Measurements from ENCODE around the gene VSNL1. TPM values are rescaled to one million over a fixed set of nuclear protein-coding genes. Genes with fewer than 3 reads are reported as not detected.

VSNL1 gene
- total RNA-seq, 1 experiment from 2014 or later = 9.9 TPM

DNA sequence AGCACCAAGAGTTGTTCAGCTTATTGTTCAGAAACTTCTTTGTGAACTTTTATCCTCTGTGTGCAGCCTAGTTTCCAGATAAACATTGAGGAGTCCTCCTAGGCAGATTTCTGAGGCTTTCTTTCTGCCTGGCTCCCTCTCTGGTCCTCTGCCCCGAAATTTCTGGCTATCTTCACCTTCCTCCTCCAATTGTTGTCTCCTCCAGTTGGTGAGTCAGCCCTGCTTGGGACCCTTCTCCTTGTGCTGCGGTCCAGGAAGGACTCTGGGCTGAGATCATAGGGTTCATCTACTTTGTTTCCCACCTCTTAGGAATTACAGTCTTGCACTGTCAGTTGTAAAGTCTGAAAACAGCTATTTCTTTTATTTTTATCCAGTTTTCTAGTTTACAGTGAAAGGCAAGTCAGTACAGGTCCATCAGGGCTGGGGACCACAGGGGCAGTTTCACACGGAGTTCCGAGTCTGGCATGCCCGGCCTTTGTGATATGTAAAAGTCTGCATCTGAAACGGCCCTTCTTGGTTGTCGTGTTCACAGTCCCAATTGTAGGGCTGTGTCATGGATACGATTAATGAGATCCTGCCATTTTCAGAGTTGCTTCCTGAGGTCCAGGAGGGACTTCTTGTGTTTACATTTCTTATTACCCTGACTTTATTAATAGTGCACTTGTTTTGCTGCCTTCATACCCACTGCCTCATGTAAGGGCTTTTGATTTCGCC, 112.3 kb downstream of the VSNL1 start:
- Histone ChIP-seq H4K91ac (ENCODE audit: insufficient read length, low read depth, low read length) (no peak overlapping the region), H3K4ac (ENCODE audit: low read depth, low read length) (no peak overlapping the region), H2BK5ac (ENCODE audit: insufficient read length, low read length) (no peak overlapping the region), H2BK12ac (ENCODE audit: insufficient read length, low read depth, low read length) (no peak overlapping the region), H3K23ac (ENCODE audit: insufficient read length, low read depth, low read length) (no peak overlapping the region), H4K5ac (ENCODE audit: insufficient read length, low read depth, low read length) (no peak overlapping the region), H3K9ac (ENCODE audit: extremely low read depth, insufficient read length, low read length) (no peak overlapping the region), H3K27me3 (ENCODE audit: insufficient read depth, low read length) (no peaks in the 10 kb centered on the region), H3K18ac (ENCODE audit: insufficient read length, low read depth, low read length) (no peak overlapping the region), H3K4me2 (ENCODE audit: insufficient read depth, insufficient read length, low read length) (no peak overlapping the region), H3K27ac (ENCODE audit: insufficient read length, low read depth, low read length) (no peak overlapping the region), H3K56ac (ENCODE audit: insufficient read length, low read depth, low read length) (no peak overlapping the region), H3K14ac (ENCODE audit: insufficient read depth, low read length) (no peak overlapping the region), H3K9me3 (ENCODE audit: control insufficient read depth, low read depth, low read length) (no peaks in the 10 kb centered on the region), H2AFZ (ENCODE audit: low read length) (no peak overlapping the region), H2AK5ac (ENCODE audit: insufficient read length, low read length) (no peak overlapping the region), H3K79me2 (ENCODE audit: insufficient read depth, low read length) (no peaks in the 10 kb centered on the region), H4K8ac (replicated peaks; ENCODE audit: insufficient read length, low read depth, low read length) (no peak overlapping the region), H3K23me2 (ENCODE audit: insufficient read length, low read depth, low read length, poor library complexity, severe bottlenecking) (no peaks in the 10 kb centered on the region), H2BK120ac (ENCODE audit: low read depth, low read length, poor library complexity, severe bottlenecking) (no peak overlapping the region), H3K79me1 (ENCODE audit: insufficient read depth, low read depth, low read length, poor library complexity, severe bottlenecking) (no peaks in the 10 kb centered on the region), H2BK20ac (ENCODE audit: low read depth, low read length, poor library complexity, severe bottlenecking) (no peak overlapping the region), H4K20me1 (ENCODE audit: control insufficient read depth, insufficient read depth, insufficient read length) (no peaks in the 10 kb centered on the region), H3K4me1 (ENCODE audit: insufficient read depth, low read length) (no peaks in the 10 kb centered on the region), H2BK15ac (ENCODE audit: low read depth, low read length) (no peak overlapping the region), H3T11ph (ENCODE audit: low read length) (no peak overlapping the region)
- WGBS (ENCODE audit: extremely low coverage, insufficient read length, low lambda C conversion rate) = no CpG with 5 or more reads among the region's 9 CpGs
- Mint-ChIP-seq H3K4me3 (no peak overlapping the region), H3K27ac (peak overlapping the region; percentile 12 to 77 (median 37); a peak in 5 of 7 replicates), H3K36me3 (ENCODE audit: insufficient read depth in 1 of 3, low read depth in 3 of 3) (peaks cover 4 to 14% (median 12%) of the 10 kb centered on the region in 3 experiments; a peak in 6 of 7 replicates), H3K27me3 (ENCODE audit: low read depth) (no peaks in the 10 kb centered on the region), H3K9me3 (no peaks in the 10 kb centered on the region), H3K4me1 (peaks cover 0 to 2% of the 10 kb centered on the region in 2 experiments; a peak in 2 of 4 replicates)
- TF ChIP-seq, protein P1, sequence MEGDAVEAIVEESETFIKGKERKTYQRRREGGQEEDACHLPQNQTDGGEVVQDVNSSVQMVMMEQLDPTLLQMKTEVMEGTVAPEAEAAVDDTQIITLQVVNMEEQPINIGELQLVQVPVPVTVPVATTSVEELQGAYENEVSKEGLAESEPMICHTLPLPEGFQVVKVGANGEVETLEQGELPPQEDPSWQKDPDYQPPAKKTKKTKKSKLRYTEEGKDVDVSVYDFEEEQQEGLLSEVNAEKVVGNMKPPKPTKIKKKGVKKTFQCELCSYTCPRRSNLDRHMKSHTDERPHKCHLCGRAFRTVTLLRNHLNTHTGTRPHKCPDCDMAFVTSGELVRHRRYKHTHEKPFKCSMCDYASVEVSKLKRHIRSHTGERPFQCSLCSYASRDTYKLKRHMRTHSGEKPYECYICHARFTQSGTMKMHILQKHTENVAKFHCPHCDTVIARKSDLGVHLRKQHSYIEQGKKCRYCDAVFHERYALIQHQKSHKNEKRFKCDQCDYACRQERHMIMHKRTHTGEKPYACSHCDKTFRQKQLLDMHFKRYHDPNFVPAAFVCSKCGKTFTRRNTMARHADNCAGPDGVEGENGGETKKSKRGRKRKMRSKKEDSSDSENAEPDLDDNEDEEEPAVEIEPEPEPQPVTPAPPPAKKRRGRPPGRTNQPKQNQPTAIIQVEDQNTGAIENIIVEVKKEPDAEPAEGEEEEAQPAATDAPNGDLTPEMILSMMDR (conservative IDR thresholded peaks at IDR 0.05) = no peak
- DNase-seq = no peak
